Esophagus muscularis mucosa (tissue), 3 donors: ENCODE results near the gene CCDC187.

ENCODE experiments used
- CTCF ChIP-seq, 3 experiments: fragments of 200-600 bp in 2 of 3; fragments of 450-650 bp in 1 of 3; sonication (generic) in 2 of 3; IDR thresholded peaks; one replicate each; pipeline ENCODE4 v1.5.1; 2017 to 2019; ENCODE audit warnings: antibody characterized with exemption in 3 of 3, mild to moderate bottlenecking in 2 of 3, moderate library complexity in 1 of 3
- POLR2A ChIP-seq: fragments of 450-650 bp; IDR thresholded peaks from one replicate; pipeline ENCODE4 v1.6.1; 2017; ENCODE audit warnings: antibody characterized with exemption, moderate library complexity, mild to moderate bottlenecking, low read depth
- POLR2AphosphoS5 ChIP-seq, 2 donors: sonication (generic); formaldehyde crosslinking; IDR thresholded peaks; one replicate each; pipeline ENCODE4 v1.6.1; 2017; ENCODE audit warnings: antibody characterized with exemption in 2 of 2

GRCh38 chr9:136342181-136343120 is 38.6 kb upstream of the CCDC187 start:
- peak; percentile 6 to 34 for TF ChIP-seq POLR2AphosphoS5 (IDR thresholded peaks at IDR 0.05)
- no peak for TF ChIP-seq CTCF (IDR thresholded peaks at IDR 0.05)
- TF ChIP-seq POLR2A = no peak
